HG03060 (cell line): Measurements from ENCODE around the gene SLC2A1.
"Not testable (repeated sequence)": the region's sequence is repeated elsewhere in the genome, so short reads cannot be mapped to it uniquely, and the experiment has no call there.

Experiments used
- ATAC-seq: cut with Tn5 transposase; IDR thresholded peaks from one replicate; pipeline ENCODE4 v1.9.1; 2021; ENCODE audit warnings: low read depth, moderate number of reproducible peaks; ENCODE audit not compliant: unreplicated experiment

Gene SLC2A1

DNA sequence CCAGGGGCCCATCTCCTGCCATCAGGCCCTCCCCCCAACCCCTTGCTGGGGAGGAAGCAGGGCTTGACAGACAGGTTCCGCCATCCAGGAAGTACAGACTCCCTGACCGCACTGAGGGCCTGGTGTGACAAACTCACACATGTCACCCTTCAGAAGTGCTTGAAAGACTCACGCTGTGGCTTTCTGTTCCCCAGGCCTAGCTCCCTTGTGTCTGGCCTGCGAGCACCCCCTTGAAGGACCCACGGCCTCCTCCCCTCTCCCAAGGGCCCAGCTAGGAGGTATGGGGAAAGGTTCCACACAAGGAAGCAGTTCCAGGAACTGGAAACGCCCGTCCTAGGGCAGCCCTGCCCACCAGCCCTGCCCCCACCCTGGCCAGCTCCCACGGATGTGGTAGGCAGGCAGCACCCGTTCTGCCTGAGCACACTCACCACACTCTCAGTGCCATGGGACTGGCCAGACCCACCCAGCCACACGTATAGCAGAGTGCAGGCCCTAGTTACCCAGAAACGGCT lies 26.7 kb downstream of the SLC2A1 start:
- peak; percentile 38 for ATAC-seq

DNA sequence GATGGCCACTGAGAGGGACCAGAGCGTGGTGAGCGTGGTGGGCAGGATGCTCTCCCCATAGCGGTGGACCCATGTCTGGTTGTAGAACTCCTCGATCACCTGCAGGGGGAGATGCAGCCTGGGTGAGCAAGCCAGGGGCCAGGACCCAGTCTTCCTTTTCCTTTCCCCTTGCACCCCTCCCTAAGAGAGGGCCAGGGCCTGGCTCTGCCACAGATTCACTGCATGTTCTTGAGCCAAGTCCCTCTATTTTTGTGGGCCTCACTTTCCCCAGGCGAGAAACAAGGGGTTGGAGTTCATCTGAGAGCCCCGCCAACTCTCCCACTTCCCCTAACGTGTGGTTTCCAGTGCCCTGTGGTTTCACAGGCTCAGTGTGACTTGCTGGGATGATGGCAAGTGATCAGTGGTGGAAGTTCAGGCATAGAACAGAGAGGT lies 27.5 kb downstream of the SLC2A1 start:
- ATAC-seq = no peak

DNA sequence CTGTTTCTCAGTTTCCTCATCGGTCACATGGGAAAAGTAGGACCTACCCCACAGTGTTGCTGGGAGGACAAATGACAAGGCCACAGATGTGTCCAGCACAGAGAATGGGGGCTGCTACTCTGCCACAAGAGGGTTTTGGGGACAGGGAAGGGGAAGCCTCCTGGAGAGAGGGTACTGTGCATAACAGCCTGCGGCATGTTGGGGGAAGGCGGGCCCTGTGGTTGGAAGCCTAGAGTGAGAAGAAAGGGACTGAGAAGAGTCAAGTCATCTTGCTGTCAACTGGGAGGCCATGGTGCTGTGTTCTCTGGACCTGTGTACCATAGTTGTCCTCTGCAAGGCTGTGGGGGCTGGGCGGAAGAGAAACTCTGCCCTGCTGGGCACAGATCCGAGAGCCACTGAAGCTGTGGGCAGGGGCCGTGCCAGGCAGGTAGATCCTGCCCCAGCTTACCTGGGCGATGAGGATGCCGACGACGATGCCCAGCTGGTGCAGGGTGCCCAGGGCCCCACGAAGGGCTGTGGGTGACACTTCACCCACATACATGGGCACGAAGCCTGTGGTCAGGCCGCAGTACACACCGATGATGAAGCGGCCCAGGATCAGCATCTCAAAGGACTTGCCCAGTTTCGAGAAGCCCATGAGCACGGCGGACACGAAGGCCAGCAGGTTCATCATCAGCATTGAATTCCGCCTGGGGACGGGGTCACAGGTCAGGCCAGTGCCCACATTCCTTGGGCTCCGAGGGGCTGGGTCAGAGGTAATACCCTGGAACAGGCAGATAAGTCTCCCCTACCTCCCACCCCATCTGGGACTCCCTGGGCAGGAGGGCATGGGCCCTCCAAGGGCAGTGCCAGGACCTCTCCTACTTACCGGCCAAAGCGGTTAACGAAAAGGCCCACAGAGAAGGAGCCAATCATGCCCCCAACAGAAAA lies 28.2 kb downstream of the SLC2A1 start:
- no peak for ATAC-seq

DNA sequence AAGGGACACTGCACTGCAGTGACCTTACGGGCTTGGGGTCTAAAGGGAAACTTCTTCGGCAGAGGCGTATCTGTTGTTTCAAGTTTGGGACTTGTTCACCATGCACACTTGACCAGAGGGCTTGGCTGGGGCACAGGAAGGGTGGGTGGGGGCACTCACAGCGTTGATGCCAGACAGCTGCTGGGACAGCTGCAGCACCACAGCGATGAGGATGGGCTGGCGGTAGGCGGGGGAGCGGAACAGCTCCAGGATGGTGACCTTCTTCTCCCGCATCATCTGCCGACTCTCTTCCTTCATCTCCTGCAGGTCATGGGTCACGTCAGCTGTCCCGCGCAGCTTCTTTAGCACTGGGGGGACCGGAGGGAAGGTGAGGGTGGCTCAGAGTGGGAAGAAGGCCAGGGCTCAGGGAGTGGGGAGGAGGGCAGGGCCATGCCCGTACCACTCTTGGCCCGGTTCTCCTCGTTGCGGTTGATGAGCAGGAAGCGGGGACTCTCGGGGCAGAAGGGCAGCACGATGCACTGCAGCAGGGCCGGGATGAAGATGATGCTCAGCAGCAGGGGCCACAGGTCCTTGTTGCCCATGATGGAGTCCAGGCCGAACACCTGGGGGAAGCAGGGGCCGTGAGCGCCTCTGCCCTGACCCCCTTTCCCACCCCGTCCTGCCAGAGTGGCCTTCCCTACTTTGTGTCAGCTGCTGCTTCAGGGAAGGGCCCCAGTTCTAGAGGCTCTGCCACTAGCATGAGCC lies 29.1 kb downstream of the SLC2A1 start:
- ATAC-seq = no peak

DNA sequence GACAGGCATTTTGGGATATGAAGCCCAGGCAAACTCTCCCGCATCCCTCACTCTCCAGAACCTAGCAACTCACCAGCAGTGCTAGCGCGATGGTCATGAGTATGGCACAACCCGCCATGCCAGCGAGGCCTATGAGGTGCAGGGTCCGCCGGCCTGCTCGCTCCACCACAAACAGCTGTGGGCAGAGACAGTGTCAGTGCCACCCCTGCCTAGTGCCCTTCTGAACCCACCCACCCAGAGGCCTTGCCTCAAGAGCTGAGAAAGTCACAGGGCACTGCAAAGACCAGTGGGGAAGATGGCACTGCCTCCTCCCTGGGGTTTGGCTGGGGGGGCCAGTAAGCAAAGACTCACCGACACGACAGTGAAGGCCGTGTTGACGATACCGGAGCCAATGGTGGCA lies 29.8 kb downstream of the SLC2A1 start:
- no peak for ATAC-seq

DNA sequence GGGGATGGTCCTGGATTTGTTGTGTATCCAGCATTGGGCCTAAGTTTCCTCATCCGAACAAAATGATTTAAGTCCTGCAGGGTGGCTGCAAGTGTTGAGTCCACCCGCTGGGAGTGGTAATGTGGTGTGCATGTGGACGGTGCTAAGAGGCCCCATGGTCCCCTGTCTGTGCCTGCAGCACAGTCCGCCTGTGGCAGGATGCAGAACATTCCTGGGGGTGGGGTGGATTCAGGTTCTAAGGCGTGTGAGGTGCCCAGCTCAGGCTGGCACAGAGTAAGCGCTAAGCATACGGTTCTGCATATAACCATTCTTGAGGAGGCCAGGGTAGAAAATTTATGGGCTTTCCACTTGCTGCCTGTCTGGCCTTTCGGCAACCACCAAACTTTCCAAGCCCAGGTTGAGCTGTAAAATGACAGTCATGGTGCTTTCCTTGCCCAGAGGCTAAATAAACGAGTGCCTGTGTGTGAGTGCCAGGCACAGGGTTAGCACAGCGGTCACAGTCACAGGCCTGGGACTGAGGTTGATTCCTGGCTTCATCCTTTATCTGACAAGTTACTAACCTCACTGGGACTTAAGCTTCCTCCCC lies 30.7 kb downstream of the SLC2A1 start:
- no peak for ATAC-seq

DNA sequence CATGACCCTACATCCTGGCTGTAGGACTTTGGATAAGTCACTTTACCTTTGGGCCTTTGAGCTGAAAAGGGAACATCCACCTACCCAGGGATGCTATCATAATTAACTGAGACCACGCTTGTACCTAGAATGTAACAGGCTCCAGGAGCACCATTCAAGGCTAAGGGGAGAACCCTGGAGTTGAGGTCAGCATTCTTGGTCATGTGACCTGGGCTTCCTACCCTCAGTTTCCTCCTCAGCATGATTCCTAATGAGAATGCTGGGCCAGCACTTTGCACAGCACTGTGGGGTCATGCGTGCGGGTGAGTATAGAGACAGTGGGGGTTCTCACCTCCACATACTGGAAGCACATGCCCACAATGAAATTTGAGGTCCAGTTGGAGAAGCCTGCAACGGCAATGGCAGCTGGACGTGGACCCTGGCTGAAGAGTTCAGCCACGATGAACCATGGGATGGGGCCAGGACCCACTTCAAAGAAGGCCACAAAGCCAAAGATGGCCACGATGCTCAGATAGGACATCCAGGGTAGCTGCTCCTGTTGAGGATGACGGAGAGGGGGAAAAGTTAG lies 31.3 kb downstream of the SLC2A1 start:
- ATAC-seq = no peak

DNA sequence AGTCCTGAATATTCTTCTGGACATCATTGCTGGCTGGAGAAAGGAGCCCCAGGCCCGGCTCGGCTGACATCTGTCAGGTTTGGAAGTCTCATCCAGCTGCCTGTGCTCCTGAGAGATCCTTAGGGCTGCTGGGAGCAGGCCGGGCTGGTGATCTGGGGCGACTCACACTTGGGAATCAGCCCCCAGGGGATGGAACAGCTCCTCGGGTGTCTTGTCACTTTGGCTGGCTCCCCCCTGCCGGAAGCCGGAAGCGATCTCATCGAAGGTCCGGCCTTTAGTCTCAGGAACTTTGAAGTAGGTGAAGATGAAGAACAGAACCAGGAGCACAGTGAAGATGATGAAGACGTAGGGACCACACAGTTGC lies 31.8 kb downstream of the SLC2A1 start:
- ATAC-seq = no peak

DNA sequence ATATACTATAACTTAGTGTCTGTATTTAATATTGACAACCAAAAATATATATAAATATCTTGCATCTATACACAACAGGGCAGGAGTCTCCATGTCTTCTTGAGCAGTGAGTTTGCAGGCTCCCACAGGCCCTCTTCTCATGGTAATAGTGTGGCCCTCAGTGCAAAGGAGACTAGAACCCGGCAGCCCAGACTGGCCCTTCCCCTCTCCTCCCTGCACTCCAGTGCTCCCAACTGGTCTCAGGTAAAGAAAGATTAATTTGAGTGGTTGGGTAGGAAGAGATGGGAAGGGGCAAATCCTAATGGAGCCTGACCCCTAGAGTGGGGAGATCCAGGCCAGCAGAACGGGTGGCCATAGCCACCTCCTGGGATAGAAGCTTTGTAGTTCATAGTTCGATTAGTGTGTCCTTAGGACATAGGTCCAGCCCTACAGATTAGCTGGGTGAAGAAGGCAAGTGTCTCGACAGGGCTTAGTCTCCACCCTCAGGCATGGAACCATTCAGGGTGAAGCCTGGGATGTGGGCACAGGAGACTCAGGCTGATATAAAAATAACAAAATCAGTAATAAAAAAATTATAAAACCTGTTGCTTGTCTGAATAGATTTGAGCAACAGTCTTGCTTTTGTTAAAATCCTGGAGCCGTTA lies 32.3 kb downstream of the SLC2A1 start:
- ATAC-seq = no peak

DNA sequence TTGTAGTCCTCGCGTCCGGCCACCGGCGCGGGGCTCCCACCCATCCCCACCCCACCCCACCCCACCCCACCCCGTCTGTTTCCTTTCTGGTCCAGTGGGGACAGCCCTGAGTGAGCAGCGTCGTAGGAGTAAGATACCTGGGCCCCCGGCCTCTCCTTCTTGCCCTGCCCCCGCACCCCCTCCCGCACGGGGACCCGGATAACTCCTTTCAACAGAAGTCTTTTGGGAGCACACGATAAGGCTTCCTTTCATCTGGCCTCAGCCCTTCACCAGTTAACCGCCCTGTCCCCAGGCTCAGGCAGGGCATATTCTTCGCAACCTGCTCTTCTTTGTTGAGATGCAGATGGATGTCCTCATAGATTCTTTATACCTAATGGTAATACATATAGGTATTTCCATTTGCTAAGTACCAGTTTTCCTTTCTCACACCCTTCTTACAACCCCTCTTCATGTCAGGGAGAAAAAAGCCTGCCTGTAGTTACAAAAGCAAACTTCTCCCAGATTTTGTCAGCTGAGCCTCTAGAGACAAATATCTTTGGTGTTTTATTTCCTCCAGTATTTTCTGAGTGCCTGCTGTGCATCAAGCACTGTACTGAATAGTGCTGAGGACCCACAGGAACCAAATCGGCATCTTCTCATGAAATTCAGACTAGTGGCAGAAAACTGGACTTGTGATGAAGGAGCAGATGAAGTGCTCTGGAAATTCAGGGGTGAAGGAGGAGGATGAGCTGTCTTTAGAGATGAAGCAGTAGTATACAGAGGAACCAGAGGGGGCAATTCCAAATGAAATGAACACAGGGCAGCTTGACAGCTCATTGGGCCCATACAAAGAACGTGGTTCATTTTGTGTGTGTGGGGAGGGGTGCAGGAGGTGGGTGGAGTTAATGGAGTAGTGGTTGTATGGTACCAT lies 33.6 kb downstream of the SLC2A1 start:
- no peak for ATAC-seq

DNA sequence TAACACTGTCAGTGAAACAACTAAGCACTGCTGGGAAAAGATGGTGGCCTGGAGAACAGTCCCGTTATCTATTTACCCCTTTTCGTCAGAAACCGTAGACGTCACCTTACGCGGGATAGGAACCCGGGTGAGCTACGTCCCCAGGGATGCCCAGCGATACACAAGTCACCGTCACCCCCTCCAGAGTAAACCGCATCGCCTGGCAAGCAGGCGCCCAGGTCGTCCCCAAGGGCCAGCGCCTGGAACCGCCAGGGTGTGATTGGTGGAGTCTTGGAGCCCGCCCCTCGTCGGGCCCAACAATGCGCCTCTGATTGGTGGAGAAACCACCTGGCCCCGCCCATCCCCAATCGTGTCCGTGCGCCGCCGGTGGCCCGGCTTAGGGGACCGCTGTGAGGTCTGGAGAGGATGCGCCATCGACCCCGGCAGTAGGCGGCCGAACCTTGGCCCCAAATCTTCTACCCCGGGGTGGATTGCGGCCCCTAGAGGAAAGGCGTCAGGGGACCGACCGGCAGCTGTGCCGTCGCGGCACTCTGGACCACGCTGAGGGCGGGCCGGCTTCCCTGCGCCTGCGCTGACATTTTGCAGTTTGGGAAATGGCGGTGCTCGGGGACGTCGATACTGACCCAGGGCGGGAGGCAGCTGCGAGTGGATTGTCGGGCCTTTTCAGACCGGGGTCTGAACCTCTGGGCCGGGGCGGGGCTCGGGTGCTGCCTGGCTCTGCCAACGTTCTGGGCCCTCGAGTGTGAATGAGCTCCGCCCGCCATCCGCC lies 34.4 kb downstream of the SLC2A1 start:
- peak; percentile 80 for ATAC-seq

DNA sequence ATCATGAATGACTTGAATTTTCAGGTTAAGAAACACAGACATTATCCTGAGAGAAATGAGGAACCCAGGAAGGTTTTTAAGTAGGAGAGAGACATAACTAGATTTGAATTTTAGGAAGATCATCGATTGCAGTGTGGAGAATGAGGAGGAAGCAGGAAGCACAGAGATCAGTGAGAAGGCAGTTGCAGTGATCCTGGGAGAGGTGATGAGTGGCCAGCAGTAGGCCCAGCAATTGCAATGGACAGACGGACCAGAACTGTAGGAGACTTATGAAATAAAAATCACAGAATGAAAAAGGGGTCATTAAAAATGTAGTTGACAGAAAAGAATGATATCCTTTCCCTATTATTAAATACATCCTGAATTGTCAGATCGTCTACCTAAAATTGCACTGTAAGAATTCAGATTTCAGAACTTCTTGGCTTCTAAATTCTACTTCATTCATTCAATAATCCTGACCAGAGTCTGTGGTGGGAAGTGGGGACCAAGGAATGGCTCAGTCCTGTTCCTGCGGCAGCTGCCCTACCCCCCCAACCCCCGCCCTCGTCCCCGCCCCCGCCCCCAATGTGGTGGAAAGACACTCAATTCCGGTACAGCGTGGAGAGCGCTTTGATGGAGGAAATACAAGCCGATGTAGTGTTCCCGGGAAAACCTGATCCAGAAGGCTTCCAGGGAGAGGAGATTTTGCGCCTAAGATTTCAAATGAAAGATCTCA lies 35.1 kb downstream of the SLC2A1 start:
- ATAC-seq = no peak

DNA sequence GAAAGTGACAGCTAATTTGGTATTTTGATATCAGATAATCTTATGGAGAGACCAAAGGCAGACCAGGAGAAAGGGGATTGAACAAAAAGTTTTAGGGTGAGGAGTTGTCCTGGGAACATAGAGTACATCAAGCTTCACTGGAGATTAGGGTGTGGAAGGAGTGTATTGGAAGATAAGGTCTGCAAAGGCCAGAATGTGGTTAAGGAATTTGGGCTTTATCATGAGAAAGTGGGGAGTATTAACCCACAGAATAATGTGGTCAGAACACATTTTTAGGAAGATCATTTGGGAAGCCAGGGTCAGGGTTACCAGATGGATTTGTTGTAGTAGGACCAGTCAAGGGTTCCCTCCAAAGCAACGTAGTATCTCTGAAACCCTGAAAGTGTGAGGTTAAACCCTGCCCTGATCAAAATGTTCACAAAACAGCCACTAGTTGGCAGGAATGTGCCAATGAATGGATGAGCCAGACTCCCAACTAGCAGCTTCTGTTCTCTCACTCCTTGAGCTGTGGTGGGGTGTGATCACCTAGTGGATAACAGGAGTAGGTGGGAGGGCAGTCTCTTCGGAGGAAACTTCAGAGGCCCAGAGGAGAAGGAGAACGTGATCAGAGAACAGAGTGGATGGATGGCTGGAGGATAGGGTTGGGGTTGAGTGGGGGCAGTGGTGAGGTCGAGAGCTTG lies 35.8 kb downstream of the SLC2A1 start:
- no peak for ATAC-seq

DNA sequence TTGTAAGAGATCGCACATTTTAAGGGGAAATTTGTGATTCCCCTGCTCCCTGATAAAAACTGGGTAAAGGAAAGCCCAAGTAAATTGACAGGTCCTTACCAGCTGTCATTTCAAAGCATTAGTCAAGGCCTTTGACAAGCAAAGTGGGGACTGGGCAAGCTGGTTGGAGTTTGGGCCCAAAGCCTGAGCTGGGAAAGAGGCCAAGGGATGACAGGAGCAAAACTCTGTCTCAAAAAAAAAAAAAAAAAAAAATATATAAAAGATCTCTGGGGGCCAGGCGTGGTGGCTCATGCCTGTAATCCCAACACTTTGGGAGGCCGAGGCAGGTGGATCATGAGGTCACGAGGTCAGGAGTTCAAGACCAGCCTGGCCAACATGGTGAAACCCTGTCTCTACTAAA lies 36.9 kb downstream of the SLC2A1 start:
- ATAC-seq = no peak

DNA sequence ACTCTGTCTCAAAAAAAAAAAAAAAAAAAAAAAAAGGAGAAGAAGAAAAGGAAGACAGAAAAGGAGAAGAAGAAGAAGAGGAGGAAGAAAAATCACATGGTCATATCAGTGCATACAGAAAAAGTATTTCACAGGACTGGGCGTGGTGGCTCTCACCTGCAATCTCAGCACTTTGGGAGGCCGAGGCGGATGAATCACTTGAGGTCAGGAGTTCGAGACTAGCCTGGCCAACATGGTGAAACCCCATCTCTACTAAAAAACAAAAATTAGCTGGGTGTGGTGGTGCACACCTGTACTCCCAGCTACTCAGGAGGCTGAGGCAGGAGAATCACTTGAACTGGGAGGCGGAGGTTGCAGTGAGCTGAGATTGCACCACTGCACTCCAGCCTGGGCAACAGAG lies 39.0 kb downstream of the SLC2A1 start:
- not testable (repeated sequence) for ATAC-seq

DNA sequence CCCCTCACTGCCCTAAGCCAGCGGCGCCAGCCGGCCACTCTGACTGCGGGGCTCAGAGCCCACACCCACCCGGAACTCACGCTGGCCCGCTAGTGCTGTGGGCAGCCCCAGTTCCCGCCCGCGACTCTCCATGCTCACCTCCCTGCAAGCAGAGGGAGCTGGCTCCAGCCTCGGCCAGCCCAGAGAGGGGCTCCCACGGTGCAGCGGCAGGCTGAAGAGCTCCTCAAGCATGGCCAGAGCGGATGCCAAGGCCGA lies 41.5 kb downstream of the SLC2A1 start:
- ATAC-seq = no peak

DNA sequence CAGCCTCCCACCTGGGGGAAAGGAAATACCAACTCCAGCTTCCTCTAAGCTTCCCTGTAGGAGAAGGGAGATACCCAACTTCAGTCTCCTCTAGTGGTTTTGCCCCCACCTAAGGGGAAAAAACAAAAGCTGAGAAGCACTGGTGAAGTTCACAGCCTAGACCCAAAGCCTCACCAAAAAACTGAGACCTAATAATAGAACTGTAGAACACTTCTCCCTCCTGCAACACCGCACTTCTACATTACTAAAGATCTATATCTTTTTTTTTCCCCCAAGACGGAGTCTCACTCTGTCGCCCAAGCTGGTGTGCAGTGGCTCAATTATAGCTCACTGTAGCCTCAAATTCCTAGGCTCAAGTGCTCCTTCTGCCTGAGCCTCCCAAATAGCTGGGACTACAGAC lies 43.2 kb downstream of the SLC2A1 start:
- ATAC-seq = no peak
